OCI-M1 (cell line): ENCODE measurements around the gene STAT5B.
A peak's percentile ranks its signal among the peaks of the same experiment; 100 is the strongest.
"Not testable (repeated sequence)": the region's sequence is repeated elsewhere in the genome, so short reads cannot be mapped to it uniquely, and the experiment has no call there.

ENCODE experiments used
- DNase-seq: peaks from one replicate; lab custom pipeline; 2025; lab: John Stamatoyannopoulos, UW

Gene STAT5B

GRCh38 chr17:42306385-42306667 lies 30.1 kb upstream of the STAT5B start:
- DNase-seq = no peak

- no peak for DNase-seq
These were observed 29.6 kb upstream of the STAT5B start for GRCh38 chr17:42305543-42306384.

- not testable (repeated sequence) for DNase-seq
These were observed 28.8 kb upstream of the STAT5B start for GRCh38 chr17:42305031-42305330.

GRCh38 chr17:42304187-42305030 lies 28.2 kb upstream of the STAT5B start:
- no peak for DNase-seq

GRCh38 chr17:42303694-42304093 lies 27.5 kb upstream of the STAT5B start:
- no peak for DNase-seq

- DNase-seq = no peak
These were observed 24.8 kb upstream of the STAT5B start for GRCh38 chr17:42301022-42301421.

- not testable (repeated sequence) for DNase-seq
These were observed 23.7 kb upstream of the STAT5B start for GRCh38 chr17:42299913-42300312.

- not testable (repeated sequence) for DNase-seq
These were observed 23.2 kb upstream of the STAT5B start for GRCh38 chr17:42299361-42299760.

- DNase-seq = not testable (repeated sequence)
These were observed 21.6 kb upstream of the STAT5B start for GRCh38 chr17:42297775-42298174.

- DNase-seq = no peak
These were observed 19.8 kb upstream of the STAT5B start for GRCh38 chr17:42296012-42296411.

GRCh38 chr17:42294469-42295398 lies 18.5 kb upstream of the STAT5B start:
- DNase-seq = no peak

GRCh38 chr17:42291129-42291528 lies 14.9 kb upstream of the STAT5B start:
- no peak for DNase-seq

GRCh38 chr17:42290577-42290976 lies 14.4 kb upstream of the STAT5B start:
- no peak for DNase-seq

GRCh38 chr17:42289611-42290181 lies 13.5 kb upstream of the STAT5B start:
- no peak for DNase-seq

GRCh38 chr17:42288803-42289610 lies 12.8 kb upstream of the STAT5B start:
- peak; percentile 75 for DNase-seq

GRCh38 chr17:42287977-42288802 lies 12.0 kb upstream of the STAT5B start, which contains the start of gene STAT5A:
STAT5A (plus strand) TSS chr17:42288498; CDS start chr17:42289412, 914 bp downstream.
- DNase-seq = peak; percentile 69

GRCh38 chr17:42287305-42287976 lies 11.2 kb upstream of the STAT5B start:
- DNase-seq = peak; percentile 72

- DNase-seq = peak; percentile 49
These were observed 10.4 kb upstream of the STAT5B start for GRCh38 chr17:42286411-42287221.
